Endodermal cell (in vitro differentiated cells): ENCODE results near the gene ADSS1. TPM values are rescaled to one million over a fixed set of nuclear protein-coding genes. Genes with fewer than 3 reads are reported as not detected.

Experiments
- DNase-seq: peaks from one replicate; pipeline ENCODE4 v3.0.0-alpha.2; 2017
- H3K27ac ChIP-seq: 2 replicates; pipeline ENCODE4 v1.5.1; 2013; ENCODE audit warnings: mild to moderate bottlenecking, low read depth, low read length, moderate library complexity
- H3K27me3 ChIP-seq: 2 replicates; pipeline ENCODE4 v1.6.1; 2013; ENCODE audit warnings: mild to moderate bottlenecking, low read length, moderate library complexity; ENCODE audit not compliant: insufficient read depth, control insufficient read depth, poor library complexity, severe bottlenecking
- H3K36me3 ChIP-seq: 2 replicates; pipeline ENCODE4 v1.7.0; 2013; ENCODE audit warnings: mild to moderate bottlenecking, low read length, moderate library complexity; ENCODE audit not compliant: control insufficient read depth, insufficient read depth
- H3K4me1 ChIP-seq: one replicate; pipeline ENCODE4 v1.7.0; 2013; ENCODE audit warnings: low read length; ENCODE audit not compliant: control insufficient read depth, insufficient read depth
- H3K4me3 ChIP-seq: 2 replicates; pipeline ENCODE4 v1.5.1; 2013; ENCODE audit warnings: mild to moderate bottlenecking, low read length, moderate library complexity
- H3K9ac ChIP-seq: 2 replicates; pipeline ENCODE4 v1.6.1; 2013; ENCODE audit warnings: mild to moderate bottlenecking, low read length, moderate library complexity; ENCODE audit not compliant: poor library complexity, severe bottlenecking; ENCODE audit errors: extremely low read depth
- H3K9me3 ChIP-seq: 2 replicates; pipeline ENCODE4 v1.6.1; 2013; ENCODE audit warnings: mild to moderate bottlenecking, low read length, moderate library complexity; ENCODE audit not compliant: control insufficient read depth
- H3K27ac Mint-ChIP-seq: 2 replicates; pipeline ENCODE4 v1.8.0; 2020; ENCODE audit warnings: mixed read lengths
- H3K27me3 Mint-ChIP-seq: 2 replicates; pipeline ENCODE4 v1.8.0; 2021; ENCODE audit warnings: mild to moderate bottlenecking, mixed read lengths; ENCODE audit not compliant: insufficient read depth
- H3K36me3 Mint-ChIP-seq: 2 replicates; pipeline ENCODE4 v1.8.0; 2020; ENCODE audit warnings: low read depth, mixed read lengths
- H3K4me1 Mint-ChIP-seq: 2 replicates; pipeline ENCODE4 v1.8.0; 2020; ENCODE audit warnings: mixed read lengths
- H3K4me3 Mint-ChIP-seq: 2 replicates; pipeline ENCODE4 v1.8.0; 2020; ENCODE audit warnings: mild to moderate bottlenecking, moderate library complexity, mixed read lengths
- H3K9me3 Mint-ChIP-seq: 2 replicates; pipeline ENCODE4 v1.8.0; 2020; ENCODE audit warnings: mild to moderate bottlenecking, mixed read lengths
- WGBS, 2 experiments: methylation state at CpG; one replicate each; pipeline versions ENCODE4 v1.1.5 to v1.1.7; 2013; ENCODE audit warnings: missing lambda C conversion rate in 2 of 2, mixed read lengths in 1 of 2; ENCODE audit not compliant: insufficient coverage in 1 of 2, insufficient read length in 1 of 2; 5-methylcytosine and 5-hydroxymethylcytosine counted together
- total RNA-seq, 2 donors: library from RNA; stranded (reverse); fragmentation: NEBNext Ultra II Directional in 1 of 2; extraction: Animal tissue kit (Norgen Biotek cat#: 25700) in 1 of 2; gene quantifications; 2 replicates in 1 of 2; 3 replicates in 1 of 2; pipeline ENCODE4 v1.2.1, GENCODE V29; 2021
- TF ChIP-seq, protein P1 (sequence below): fragments of 200-600 bp; sonication (generic); conservative IDR thresholded peaks from 2 replicates; pipeline ENCODE4 v1.5.0; 2021; ENCODE audit warnings: antibody characterized with exemption, mild to moderate bottlenecking

ADSS1 gene
- total RNA-seq, 2 donors from 2014 or later: 15.8 to 31.0 TPM

DNA sequence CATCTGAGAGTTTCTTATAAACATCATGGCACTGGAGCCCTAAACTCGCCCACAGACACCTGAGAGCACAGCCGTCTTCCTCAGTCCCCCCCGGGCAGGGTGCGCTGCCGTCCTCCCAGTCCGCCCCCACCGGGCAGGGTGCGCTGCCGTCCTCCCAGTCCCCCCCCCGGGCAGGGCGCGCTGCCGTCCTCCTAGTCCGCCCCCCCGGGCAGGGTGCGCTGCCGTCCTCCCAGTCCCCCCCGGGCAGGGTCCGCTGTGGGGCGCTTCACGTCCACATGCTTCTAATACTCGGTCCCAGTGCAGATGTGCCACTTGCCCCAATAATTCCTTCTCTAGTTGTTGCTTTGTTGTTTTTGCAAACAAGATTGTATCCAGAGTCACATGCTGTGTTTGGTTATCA, 6.9 kb upstream of the ADSS1 start:
- TF ChIP-seq, protein P1, sequence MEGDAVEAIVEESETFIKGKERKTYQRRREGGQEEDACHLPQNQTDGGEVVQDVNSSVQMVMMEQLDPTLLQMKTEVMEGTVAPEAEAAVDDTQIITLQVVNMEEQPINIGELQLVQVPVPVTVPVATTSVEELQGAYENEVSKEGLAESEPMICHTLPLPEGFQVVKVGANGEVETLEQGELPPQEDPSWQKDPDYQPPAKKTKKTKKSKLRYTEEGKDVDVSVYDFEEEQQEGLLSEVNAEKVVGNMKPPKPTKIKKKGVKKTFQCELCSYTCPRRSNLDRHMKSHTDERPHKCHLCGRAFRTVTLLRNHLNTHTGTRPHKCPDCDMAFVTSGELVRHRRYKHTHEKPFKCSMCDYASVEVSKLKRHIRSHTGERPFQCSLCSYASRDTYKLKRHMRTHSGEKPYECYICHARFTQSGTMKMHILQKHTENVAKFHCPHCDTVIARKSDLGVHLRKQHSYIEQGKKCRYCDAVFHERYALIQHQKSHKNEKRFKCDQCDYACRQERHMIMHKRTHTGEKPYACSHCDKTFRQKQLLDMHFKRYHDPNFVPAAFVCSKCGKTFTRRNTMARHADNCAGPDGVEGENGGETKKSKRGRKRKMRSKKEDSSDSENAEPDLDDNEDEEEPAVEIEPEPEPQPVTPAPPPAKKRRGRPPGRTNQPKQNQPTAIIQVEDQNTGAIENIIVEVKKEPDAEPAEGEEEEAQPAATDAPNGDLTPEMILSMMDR: no peak
- H3K4me3 ChIP-seq: no peak overlapping the region
- peaks cover 29% of the 10 kb centered on the region for H3K36me3 Mint-ChIP-seq
- no peak overlapping the region for H3K27ac ChIP-seq
- no peaks in the 10 kb centered on the region for H3K4me1 ChIP-seq
- H3K4me3 Mint-ChIP-seq: no peak overlapping the region
- H3K27me3 ChIP-seq: no peaks in the 10 kb centered on the region
- 93 to 94% methylated on average over 9 to 18 of the region's 22 CpGs for WGBS, 2 experiments
- H3K27ac Mint-ChIP-seq: no peak overlapping the region
- H3K9ac ChIP-seq: no peak overlapping the region
- H3K9me3 Mint-ChIP-seq: no peaks in the 10 kb centered on the region
- H3K9me3 ChIP-seq: no peaks in the 10 kb centered on the region
- no peaks in the 10 kb centered on the region for H3K36me3 ChIP-seq
- DNase-seq: no peak
- H3K27me3 Mint-ChIP-seq: no peaks in the 10 kb centered on the region
- peaks cover 2% of the 10 kb centered on the region for H3K4me1 Mint-ChIP-seq

DNA sequence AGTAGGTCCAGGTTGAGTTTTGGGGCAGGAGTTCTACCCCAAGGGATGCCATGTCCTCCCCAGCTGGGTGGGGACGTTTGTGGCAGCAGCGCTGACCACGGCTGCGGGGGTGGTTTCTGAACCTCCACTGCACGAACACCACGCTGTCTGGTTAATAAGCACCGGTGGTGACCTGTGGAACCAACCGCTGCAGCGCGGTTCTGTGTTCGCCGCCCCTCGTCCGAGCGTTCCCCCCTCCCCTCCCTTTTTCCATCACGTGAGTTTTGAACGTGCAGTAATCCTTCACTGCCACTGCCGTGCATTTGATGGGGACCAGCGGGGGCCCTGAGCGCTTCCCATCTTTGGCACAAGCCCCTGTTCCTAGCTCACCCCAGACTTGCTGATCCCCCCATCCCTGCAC, 6.4 kb upstream of the ADSS1 start:
- no peaks in the 10 kb centered on the region for H3K9me3 ChIP-seq
- no peaks in the 10 kb centered on the region for H3K36me3 ChIP-seq
- H3K27me3 ChIP-seq: no peaks in the 10 kb centered on the region
- no peak overlapping the region for H3K27ac ChIP-seq
- Mint-ChIP-seq H3K4me1 (peaks cover 2% of the 10 kb centered on the region), H3K9me3 (no peaks in the 10 kb centered on the region), H3K27ac (no peak overlapping the region), H3K4me3 (no peak overlapping the region), H3K36me3 (peaks cover 29% of the 10 kb centered on the region), H3K27me3 (no peaks in the 10 kb centered on the region)
- no peak for DNase-seq
- H3K4me1 ChIP-seq: no peaks in the 10 kb centered on the region
- no peak overlapping the region for H3K4me3 ChIP-seq
- H3K9ac ChIP-seq: no peak overlapping the region
- WGBS, 2 experiments: 90 to 97% methylated on average over 12 to 20 of the region's 20 CpGs
- TF ChIP-seq, protein P1: no peak

DNA sequence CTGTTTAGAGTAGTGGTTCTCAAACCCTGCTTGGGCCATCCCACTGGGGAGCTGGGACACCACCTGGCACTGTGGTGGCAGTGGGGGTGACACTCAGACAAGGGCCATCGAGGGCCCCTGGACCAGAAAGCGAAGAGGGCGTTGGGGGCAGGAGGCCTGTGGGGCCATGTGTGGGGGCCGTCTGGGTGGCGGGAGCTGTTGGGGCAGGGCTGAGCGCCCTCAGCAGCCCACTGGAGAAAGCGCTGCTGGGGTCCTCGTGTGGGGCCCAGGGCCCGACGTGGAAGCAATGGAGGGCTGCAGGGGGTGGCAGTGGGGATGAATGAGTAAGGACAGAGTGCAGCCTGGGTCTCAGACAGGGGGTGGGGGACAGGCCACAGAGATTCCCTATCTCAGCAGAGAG, 5.9 kb upstream of the ADSS1 start:
- Histone ChIP-seq H3K9me3 (no peaks in the 10 kb centered on the region), H3K27ac (no peak overlapping the region), H3K4me3 (no peak overlapping the region), H3K9ac (no peak overlapping the region), H3K36me3 (no peaks in the 10 kb centered on the region), H3K27me3 (no peaks in the 10 kb centered on the region), H3K4me1 (no peaks in the 10 kb centered on the region)
- Mint-ChIP-seq H3K27me3 (no peaks in the 10 kb centered on the region), H3K9me3 (no peaks in the 10 kb centered on the region), H3K36me3 (peaks cover 29% of the 10 kb centered on the region), H3K4me1 (peaks cover 2% of the 10 kb centered on the region), H3K27ac (no peak overlapping the region), H3K4me3 (no peak overlapping the region)
- 84 to 88% methylated on average over 6 to 10 of the region's 10 CpGs for WGBS, 2 experiments
- TF ChIP-seq, protein P1: no peak
- DNase-seq: no peak
